Ishikawa (cell line): ENCODE results near the gene EVA1A.

Experiments
- CEBPB ChIP-seq: IDR thresholded peaks from 2 replicates; pipeline ENCODE4 v1.6.1; 2012
- MAX ChIP-seq: IDR thresholded peaks from 2 replicates; pipeline ENCODE4 v1.6.1; 2012
- TAF1 ChIP-seq: IDR thresholded peaks from 2 replicates; pipeline ENCODE4 v1.6.1; 2012; ENCODE audit warnings: low read depth, mild to moderate bottlenecking
- TEAD4 ChIP-seq: IDR thresholded peaks from 2 replicates; pipeline ENCODE4 v1.6.1; 2012
- USF1 ChIP-seq: IDR thresholded peaks from 2 replicates; pipeline ENCODE4 v1.6.1; 2012
- YY1 ChIP-seq: IDR thresholded peaks from 2 replicates; pipeline ENCODE4 v1.6.1; 2012; ENCODE audit warnings: low read depth

GRCh38 chr2:75494137-75494769 lies 66.5 kb downstream of the EVA1A start:
- TF ChIP-seq MAX (no peak), USF1 (no peak), TAF1 (no peak), TEAD4 (no peak), YY1 (no peak), CEBPB (no peak)
